Spleen (tissue), 11 donors: ENCODE results near the gene PLXNB1. TPM values are rescaled to one million over a fixed set of nuclear protein-coding genes. Genes with fewer than 3 reads are reported as not detected.

Source experiments
- DNase-seq: peaks from one replicate; pipeline ENCODE4 v3.0.0-alpha.2; 2020
- H3K27ac ChIP-seq, 8 donors: fragments of 200-600 bp; sonication (generic) in 7 of 8; 1 replicate in 4 of 8; 2 replicates in 4 of 8; pipeline versions ENCODE4 v1.5.0 to v1.8.0; 2016 to 2021; ENCODE audit warnings: inconsistent platforms in 4 of 8, mild to moderate bottlenecking in 4 of 8, moderate library complexity in 1 of 8
- H3K27me3 ChIP-seq, 7 donors: fragments of 200-600 bp; sonication (generic) in 6 of 7; replicated peaks in 1 of 7; 1 replicate in 4 of 7; 2 replicates in 3 of 7; pipeline versions ENCODE4 v1.5.0 to v1.8.0; 2016 to 2021; ENCODE audit warnings: inconsistent platforms in 3 of 7, mild to moderate bottlenecking in 1 of 7
- H3K36me3 ChIP-seq, 6 donors: fragments of 200-600 bp; sonication (generic) in 5 of 6; 1 replicate in 4 of 6; 2 replicates in 2 of 6; pipeline versions ENCODE4 v1.5.0 to v1.8.0; 2016 to 2021; ENCODE audit warnings: inconsistent platforms in 2 of 6
- H3K4me1 ChIP-seq, 6 donors: fragments of 200-600 bp; sonication (generic) in 5 of 6; 1 replicate in 3 of 6; 2 replicates in 3 of 6; pipeline versions ENCODE4 v1.5.0 to v1.8.0; 2016 to 2021; ENCODE audit warnings: inconsistent platforms in 3 of 6
- H3K4me3 ChIP-seq, 8 donors: fragments of 200-600 bp; sonication (generic) in 7 of 8; 1 replicate in 4 of 8; 2 replicates in 4 of 8; pipeline versions ENCODE4 v1.5.0 to v1.8.0; 2016 to 2021; ENCODE audit warnings: inconsistent platforms in 4 of 8, mild to moderate bottlenecking in 4 of 8, moderate library complexity in 2 of 8
- H3K9me3 ChIP-seq, 8 donors: fragments of 200-600 bp; sonication (generic) in 7 of 8; 1 replicate in 4 of 8; 2 replicates in 4 of 8; pipeline versions ENCODE4 v1.5.0 to v1.8.0; 2016 to 2021; ENCODE audit warnings: inconsistent platforms in 4 of 8
- POLR2A ChIP-seq, 3 donors: fragments of 450-650 bp; IDR thresholded peaks; one replicate each; pipeline ENCODE4 v1.5.1; 2017; ENCODE audit warnings: antibody characterized with exemption in 3 of 3, mild to moderate bottlenecking in 1 of 3
- POLR2AphosphoS5 ChIP-seq, 3 donors: sonication (generic); formaldehyde crosslinking; IDR thresholded peaks; one replicate each; pipeline ENCODE4 v1.5.1; 2017; ENCODE audit warnings: antibody characterized with exemption in 3 of 3
- WGBS, 5 donors: extraction: QIAGEN DNeasy Blood & Tissue Kit in 3 of 5; methylation state at CpG; one replicate each; pipeline versions ENCODE4 v1.1.5 to v1.1.7; 2013 to 2018; 5-methylcytosine and 5-hydroxymethylcytosine counted together
- intact Hi-C: fragments of 100-400 bp; cut with DNase I; formaldehyde crosslinking; loops from one replicate; pipeline ENCODE4 v1.15.0; 2023; ENCODE audit warnings: low total_unique reads
- polyA plus RNA-seq, 3 donors: library from polyadenylated mRNA; stranded (reverse); fragments of 200-250 nt; gene quantifications; one replicate each; pipeline ENCODE4 v1.2.1, GENCODE V29; 2013
- total RNA-seq, 7 donors: library from RNA; depleted of rRNA in 3 of 7; stranded (reverse); fragments of >200 nt in 3 of 7; fragmentation: NEBNext Ultra II Directional in 4 of 7; extraction: Animal tissue kit (Norgen Biotek cat#: 25700) in 4 of 7; gene quantifications; one replicate each; pipeline versions ENCODE4 v1.1.0 to v1.2.1, GENCODE V29; 2016 to 2021
- TF ChIP-seq, protein P1 (sequence below), 11 experiments: fragments of 200-600 bp in 7 of 11; fragments of 450-650 bp in 4 of 11; sonication (generic) in 4 of 11; IDR thresholded peaks in 8 of 11; conservative IDR thresholded peaks in 3 of 11; 1 replicate in 7 of 11; 2 replicates in 4 of 11; pipeline versions ENCODE4 v1.4.0 to v1.8.0; 2016 to 2021; ENCODE audit warnings: antibody characterized with exemption in 11 of 11, inconsistent platforms in 4 of 11, mild to moderate bottlenecking in 1 of 11
- donor health status: healthy with polysubstance abuse.
- donor health status: DM: no; HTN: no; CAD: no; lungs with moderate emphysema.
- donor health status: DM: no; HTN: no; CAD: no.
- donor health status: Bipolar disorder and iron deficiency.
- donor health status: healthy.
- donor health status: DM: no; HTN: no; CAD: no.
- donor health status: DM: yes; HTN: yes; CAD: no.

The PLXNB1 gene
- total and polyA plus RNA-seq, 10 donors: 12.3 to 95.9 (median 54.2) TPM

DNA sequence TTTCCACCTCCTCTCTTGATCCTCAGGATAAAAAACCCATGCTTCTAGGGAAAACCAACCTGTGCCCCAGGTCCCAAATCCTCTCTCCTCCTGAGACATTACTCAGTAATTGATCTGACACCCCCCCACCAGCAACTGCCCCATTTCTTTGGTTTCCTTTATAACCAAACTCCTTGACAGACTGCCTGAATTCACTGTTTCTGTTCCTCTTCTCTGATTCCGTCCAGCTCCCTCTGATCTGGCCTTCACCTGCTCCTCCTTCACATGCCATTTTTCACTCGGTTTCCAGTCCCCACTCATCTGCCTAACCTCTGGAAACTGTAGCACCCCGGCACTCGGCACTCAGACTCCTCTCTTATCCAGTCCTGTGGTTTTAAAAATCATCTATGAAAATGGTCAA, 7.9 kb upstream of the PLXNB1 start:
- Histone ChIP-seq H3K27ac (no peak overlapping the region), H3K27me3 (no peaks in the 10 kb centered on the region), H3K4me1 (peaks cover 24 to 82% (median 56%) of the 10 kb centered on the region in 6 donors), H3K36me3 (peaks cover 0 to 38% (median 21%) of the 10 kb centered on the region in 6 donors), H3K9me3 (no peaks in the 10 kb centered on the region), H3K4me3 (no peak overlapping the region)
- DNase-seq: no peak
- WGBS, 5 donors: 74 to 82% (median 77%) methylated on average over 4 of the region's 4 CpGs
- TF ChIP-seq POLR2AphosphoS5 (IDR thresholded peaks at IDR 0.05) (no peak), POLR2A (IDR thresholded peaks at IDR 0.05) (no peak)
- TF ChIP-seq, protein P1, sequence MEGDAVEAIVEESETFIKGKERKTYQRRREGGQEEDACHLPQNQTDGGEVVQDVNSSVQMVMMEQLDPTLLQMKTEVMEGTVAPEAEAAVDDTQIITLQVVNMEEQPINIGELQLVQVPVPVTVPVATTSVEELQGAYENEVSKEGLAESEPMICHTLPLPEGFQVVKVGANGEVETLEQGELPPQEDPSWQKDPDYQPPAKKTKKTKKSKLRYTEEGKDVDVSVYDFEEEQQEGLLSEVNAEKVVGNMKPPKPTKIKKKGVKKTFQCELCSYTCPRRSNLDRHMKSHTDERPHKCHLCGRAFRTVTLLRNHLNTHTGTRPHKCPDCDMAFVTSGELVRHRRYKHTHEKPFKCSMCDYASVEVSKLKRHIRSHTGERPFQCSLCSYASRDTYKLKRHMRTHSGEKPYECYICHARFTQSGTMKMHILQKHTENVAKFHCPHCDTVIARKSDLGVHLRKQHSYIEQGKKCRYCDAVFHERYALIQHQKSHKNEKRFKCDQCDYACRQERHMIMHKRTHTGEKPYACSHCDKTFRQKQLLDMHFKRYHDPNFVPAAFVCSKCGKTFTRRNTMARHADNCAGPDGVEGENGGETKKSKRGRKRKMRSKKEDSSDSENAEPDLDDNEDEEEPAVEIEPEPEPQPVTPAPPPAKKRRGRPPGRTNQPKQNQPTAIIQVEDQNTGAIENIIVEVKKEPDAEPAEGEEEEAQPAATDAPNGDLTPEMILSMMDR (IDR thresholded peaks at IDR 0.05 in 8 of 11, conservative IDR thresholded peaks at IDR 0.05 in 3 of 11): no peak
- intact Hi-C loops: loop anchor here (10.0 kb wide), 1 partner anchor 163 kb away; no protein-coding TSS in a partner anchor

GRCh38 chr3:48436855-48437254, 7.0 kb upstream of the PLXNB1 start:
- H3K9me3 ChIP-seq: no peaks in the 10 kb centered on the region
- peak overlapping the region in 2 of 8 donors; percentile 63 to 89 for H3K27ac ChIP-seq
- H3K4me1 ChIP-seq: peaks cover 22 to 81% (median 53%) of the 10 kb centered on the region in 6 donors
- H3K27me3 ChIP-seq: no peaks in the 10 kb centered on the region
- no peak for TF ChIP-seq POLR2AphosphoS5 (IDR thresholded peaks at IDR 0.05)
- TF ChIP-seq, protein P1 (IDR thresholded peaks at IDR 0.05 in 8 of 11, conservative IDR thresholded peaks at IDR 0.05 in 3 of 11): no peak
- TF ChIP-seq POLR2A (IDR thresholded peaks at IDR 0.05): no peak
- peaks cover 0 to 38% (median 19%) of the 10 kb centered on the region in 6 donors for H3K36me3 ChIP-seq
- no peak for DNase-seq
- 89 to 97% (median 90%) methylated on average over 7 of the region's 7 CpGs for WGBS, 5 donors
- no peak overlapping the region for H3K4me3 ChIP-seq
- intact Hi-C loops: loop anchor here (10.0 kb wide), 1 partner anchor 162 kb away; no protein-coding TSS in a partner anchor

DNA sequence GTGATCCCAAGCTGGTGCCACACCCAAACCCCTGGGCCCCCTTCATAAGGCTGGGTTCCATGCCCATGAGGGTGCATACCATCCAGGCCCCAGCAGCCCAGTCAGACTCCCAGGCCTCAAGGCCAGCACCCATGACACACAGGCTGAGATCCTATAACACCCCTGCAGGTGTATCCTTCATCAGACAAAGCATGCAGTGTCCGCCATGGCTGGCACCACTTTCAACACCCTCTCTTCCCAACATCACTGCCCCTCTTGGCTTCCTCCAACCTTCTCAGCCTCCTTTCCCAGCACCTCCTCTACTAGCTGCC, 6.5 kb upstream of the PLXNB1 start:
- peaks cover 18 to 81% (median 51%) of the 10 kb centered on the region in 6 donors for H3K4me1 ChIP-seq
- TF ChIP-seq POLR2AphosphoS5 (IDR thresholded peaks at IDR 0.05): no peak
- no peak for TF ChIP-seq POLR2A (IDR thresholded peaks at IDR 0.05)
- TF ChIP-seq, protein P1 (IDR thresholded peaks at IDR 0.05 in 8 of 11, conservative IDR thresholded peaks at IDR 0.05 in 3 of 11): no peak
- DNase-seq: peak; percentile 71
- peak overlapping the region in 7 of 8 donors; percentile 41 to 89 (median 71) for H3K27ac ChIP-seq
- H3K9me3 ChIP-seq: no peaks in the 10 kb centered on the region
- peaks cover 0 to 38% (median 18%) of the 10 kb centered on the region in 6 donors for H3K36me3 ChIP-seq
- H3K4me3 ChIP-seq: no peak overlapping the region
- WGBS, 5 donors: 0 to 94% (median 5%) methylated on average over 1 of the region's 1 CpG
- intact Hi-C loops: loop anchor here (10.0 kb wide), 1 partner anchor 162 kb away; no protein-coding TSS in a partner anchor
- no peaks in the 10 kb centered on the region for H3K27me3 ChIP-seq

DNA sequence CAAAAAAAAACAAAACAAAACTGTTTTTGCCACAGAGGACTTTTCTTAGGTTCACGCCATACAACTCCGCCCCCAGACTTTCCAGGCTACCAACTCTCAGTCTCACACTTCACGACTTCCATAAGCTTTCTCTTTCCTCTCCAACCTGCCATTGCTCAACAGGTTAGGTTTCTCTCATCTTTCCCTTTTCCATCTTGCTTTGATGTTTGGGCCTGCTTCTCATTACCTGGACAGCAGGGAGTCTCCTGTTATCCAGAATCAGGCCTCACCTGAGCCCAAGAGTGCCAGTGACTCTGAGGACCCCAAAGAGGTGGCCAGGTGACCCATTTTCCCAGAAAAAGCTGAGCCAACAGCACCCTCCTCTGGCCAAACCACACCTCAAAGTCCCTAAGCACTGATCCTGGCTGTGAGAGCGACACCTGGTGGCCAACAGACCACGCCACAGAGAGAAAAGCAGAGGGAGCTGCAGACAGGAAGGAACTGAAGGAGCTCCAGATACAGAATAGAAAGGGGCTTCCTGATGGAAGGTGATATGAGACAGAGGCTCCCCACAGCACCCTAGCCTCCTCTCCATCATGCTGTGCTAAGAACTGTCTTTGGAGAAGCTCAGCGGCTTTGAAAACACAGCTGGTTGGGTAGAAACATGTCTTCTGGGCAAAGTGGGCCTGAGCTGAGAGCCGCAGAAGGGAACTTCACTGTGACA, 6.0 kb upstream of the PLXNB1 start:
- Histone ChIP-seq H3K4me1 (peaks cover 14 to 81% (median 49%) of the 10 kb centered on the region in 6 donors), H3K4me3 (no peak overlapping the region), H3K36me3 (peaks cover 0 to 34% (median 18%) of the 10 kb centered on the region in 6 donors), H3K9me3 (no peaks in the 10 kb centered on the region), H3K27ac (peak overlapping the region in 6 of 8 donors; percentile 70 to 89 (median 74)), H3K27me3 (no peaks in the 10 kb centered on the region)
- intact Hi-C loops: loop anchor here (2.0 to 10.0 kb wide), 2 partner anchors 35 to 161 kb away; no protein-coding TSS in a partner anchor
- WGBS, 5 donors: 36 to 52% (median 45%) methylated on average over 7 of the region's 7 CpGs
- DNase-seq: peak; percentile 94
- TF ChIP-seq POLR2A (IDR thresholded peaks at IDR 0.05) (no peak), POLR2AphosphoS5 (IDR thresholded peaks at IDR 0.05) (peak in 2 of 3 donors; percentile 59 to 69)
- TF ChIP-seq, protein P1 (IDR thresholded peaks at IDR 0.05 in 8 of 11, conservative IDR thresholded peaks at IDR 0.05 in 3 of 11): peak; percentile 99 to 100 (median 99)
